HG02623 (cell line): ENCODE results near the gene BAIAP3.

Source experiments
- ATAC-seq: cut with Tn5 transposase; IDR thresholded peaks from one replicate; pipeline ENCODE4 v1.9.1; 2021; ENCODE audit warnings: moderate library complexity; ENCODE audit not compliant: unreplicated experiment

BAIAP3 gene

GRCh38 chr16:1332618-1333148 is 762 bp upstream of the BAIAP3 start:
- no peak for ATAC-seq

- no peak for ATAC-seq
Measured at GRCh38 chr16:1333854-1334700, 632 bp downstream of the BAIAP3 start.

DNA sequence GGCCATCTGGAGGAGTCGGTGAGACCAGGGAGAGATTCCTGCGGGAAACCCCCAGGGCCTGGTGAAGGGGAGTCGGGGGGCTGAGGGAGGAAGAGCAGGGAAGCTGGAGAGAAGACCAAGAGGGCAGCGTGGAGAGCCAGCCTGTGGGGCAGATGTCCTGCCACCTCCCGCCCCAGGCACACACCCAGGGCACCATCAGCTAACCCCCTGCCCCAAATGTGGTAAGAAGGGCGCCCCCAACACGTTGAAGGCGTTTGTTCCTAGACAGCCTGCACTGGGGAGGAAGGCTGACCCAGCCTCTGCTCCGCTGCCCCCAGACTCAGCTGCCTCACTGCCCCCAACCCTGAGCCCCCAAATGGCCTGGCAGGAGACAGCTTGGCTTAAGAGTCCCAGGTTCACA is 1.3 kb downstream of the BAIAP3 start:
- no peak for ATAC-seq

DNA sequence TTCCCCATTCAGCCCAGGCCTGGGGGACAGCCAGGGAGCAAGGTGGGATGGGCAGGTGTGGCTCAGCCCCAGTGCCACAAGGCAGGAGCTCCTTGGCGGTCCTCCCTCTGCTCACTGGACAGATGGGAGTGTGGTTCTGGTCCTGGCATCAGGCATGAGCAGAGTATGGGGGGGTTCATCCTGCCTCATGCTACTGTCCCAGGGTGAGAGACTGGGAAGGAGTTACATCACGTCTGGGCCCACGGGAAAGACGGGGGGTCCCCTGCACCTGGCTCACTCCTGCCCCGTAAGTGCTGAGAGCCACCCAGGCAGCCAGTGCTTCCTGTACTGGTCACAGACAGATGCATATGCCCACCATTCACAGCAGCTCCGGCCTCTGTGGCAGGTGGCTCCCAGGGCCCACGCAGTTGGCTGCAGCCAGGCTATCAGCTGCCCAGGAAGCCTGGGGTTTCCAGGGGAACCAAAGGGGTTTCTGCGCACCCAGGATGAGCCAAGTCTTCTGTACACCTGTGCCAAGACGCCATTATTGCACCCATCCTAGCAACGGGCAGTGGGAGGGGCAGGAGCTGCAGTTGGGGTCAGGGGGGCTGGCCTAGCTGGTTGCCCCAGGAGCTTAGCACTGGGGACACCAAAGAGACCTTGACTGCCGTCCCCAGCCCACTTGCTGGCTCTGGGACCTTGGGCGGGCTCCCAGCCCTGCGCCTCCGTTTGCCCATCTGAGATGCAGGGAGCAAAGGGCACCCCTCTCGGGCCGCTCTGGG is 1.9 kb downstream of the BAIAP3 start:
- ATAC-seq: no peak

- ATAC-seq: no peak
Measured at GRCh38 chr16:1335996-1336395, 2.6 kb downstream of the BAIAP3 start.

DNA sequence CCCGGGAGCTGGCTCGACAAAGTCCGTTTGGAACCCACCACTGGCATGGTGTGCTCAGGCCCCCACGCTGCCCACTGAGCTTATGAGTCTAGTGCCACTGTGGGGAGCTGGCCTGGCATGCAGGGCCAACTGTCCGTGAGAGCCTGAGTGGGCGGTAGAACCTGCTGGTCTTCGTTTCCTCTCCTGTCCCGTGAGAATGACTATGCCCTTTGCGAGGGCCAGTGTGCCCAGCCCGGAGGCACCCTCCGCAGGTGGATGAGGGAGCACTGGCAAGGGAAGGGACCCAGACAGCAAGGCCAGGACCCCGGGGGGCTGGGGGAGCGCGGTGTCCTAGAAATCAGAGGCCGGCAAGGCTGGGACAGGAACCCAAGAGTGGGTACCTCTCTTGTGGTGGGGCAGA is 3.2 kb downstream of the BAIAP3 start:
- no peak for ATAC-seq

- no peak for ATAC-seq
Measured at GRCh38 chr16:1337486-1337885, 4.0 kb downstream of the BAIAP3 start.

GRCh38 chr16:1338119-1338730 is 4.8 kb downstream of the BAIAP3 start:
- no peak for ATAC-seq

GRCh38 chr16:1338855-1339675 is 5.6 kb downstream of the BAIAP3 start:
- ATAC-seq: no peak

DNA sequence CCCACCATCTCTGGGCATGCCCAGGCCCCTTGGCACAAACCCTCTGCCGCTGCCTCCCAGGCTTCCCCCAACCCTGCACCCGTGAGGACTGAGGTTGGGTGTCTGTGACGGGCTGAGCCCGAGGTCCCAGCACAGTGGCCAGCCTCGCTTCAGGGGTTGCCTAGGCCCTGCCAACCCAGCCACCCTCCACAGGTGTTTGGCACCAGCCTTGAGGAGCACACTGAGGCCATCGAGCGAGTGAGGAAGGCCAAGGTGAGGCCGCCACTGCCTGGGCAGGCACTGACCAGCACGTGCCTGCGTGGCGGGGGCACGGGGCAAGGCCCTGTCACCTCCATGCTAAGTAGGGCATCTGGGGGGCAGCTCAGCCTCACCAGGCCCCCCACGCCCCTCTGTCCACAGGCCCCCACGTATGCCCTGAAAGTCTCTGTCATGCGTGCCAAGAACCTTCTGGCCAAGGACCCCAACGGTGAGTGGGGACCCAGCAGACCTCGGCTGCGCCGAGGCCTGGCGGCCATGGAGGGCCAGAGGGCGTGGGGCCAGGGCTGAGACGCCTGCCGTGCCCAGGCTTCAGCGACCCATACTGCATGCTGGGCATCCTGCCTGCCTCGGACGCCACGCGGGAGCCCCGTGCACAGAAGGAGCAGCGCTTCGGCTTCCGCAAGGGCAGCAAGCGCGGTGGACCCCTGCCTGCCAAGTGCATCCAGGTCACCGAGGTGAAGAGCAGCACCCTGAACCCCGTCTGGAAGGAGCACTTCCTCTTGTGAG is 7.5 kb downstream of the BAIAP3 start:
- ATAC-seq: no peak

DNA sequence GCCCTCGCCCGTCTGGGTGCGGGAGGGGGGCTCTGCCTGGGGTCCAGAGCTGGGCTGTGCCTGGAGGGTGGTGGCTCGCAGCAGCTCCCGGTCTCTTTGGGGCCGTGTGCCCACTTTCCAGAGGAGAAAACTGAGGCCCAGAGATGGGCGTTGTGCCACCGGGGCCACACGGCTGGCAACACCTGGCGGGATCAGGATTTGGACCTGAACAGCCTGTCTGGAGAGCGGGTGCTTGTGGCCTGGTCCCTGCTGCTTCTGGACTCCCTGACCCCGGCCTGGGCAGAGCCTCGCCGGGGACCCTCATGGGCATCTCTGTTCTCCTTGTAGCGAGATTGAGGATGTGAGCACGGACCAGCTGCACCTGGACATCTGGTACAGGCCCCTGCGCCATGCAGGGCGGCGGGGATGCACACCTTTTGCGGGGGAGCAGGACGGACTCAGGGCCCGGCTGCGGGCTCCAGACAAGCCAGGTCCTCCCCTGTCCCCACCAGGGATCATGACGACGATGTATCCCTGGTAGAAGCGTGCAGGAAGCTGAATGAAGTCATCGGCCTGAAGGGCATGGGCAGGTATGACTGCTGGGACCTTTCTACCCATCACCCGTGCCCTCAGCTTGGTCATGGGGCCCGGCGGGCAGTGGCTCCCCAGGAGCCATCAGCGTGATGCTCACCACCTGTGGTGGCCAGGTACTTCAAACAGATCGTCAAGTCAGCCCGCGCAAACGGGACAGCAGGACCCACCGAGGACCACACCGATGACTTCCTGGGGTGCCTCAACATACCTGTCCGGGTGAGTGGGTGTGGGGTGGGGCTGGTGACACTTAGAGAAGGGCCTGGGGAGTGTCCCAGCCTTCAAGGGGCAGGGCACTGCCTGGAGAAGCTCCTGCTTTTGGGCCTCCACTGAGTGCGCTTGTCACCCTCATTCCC is 8.3 kb downstream of the BAIAP3 start:
- no peak for ATAC-seq

GRCh38 chr16:1342526-1343427 is 9.3 kb downstream of the BAIAP3 start:
- peak; percentile 85 for ATAC-seq

GRCh38 chr16:1343428-1344242 is 10.2 kb downstream of the BAIAP3 start:
- ATAC-seq: no peak

DNA sequence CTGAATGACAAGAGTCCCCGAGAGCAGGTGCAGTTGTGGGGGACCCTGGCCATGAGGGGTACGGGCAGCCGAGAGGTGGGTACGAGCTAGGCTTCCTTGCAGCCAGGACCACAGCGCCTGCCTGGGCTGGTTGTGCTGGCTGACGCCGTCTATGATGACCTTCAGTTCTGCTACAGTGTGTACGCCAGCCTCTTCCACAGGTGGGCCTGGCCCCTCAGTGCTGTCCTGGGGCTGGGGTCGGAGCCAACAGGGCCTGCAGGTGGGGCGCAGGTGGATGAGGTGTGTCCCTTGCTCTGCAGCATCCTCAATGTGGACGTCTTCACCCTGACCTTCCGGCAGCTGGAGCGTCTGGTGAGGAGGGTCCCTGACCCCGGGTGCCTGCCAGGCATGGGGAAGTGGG is 11.1 kb downstream of the BAIAP3 start:
- no peak for ATAC-seq

GRCh38 chr16:1345087-1345486 is 11.6 kb downstream of the BAIAP3 start:
- ATAC-seq: no peak

DNA sequence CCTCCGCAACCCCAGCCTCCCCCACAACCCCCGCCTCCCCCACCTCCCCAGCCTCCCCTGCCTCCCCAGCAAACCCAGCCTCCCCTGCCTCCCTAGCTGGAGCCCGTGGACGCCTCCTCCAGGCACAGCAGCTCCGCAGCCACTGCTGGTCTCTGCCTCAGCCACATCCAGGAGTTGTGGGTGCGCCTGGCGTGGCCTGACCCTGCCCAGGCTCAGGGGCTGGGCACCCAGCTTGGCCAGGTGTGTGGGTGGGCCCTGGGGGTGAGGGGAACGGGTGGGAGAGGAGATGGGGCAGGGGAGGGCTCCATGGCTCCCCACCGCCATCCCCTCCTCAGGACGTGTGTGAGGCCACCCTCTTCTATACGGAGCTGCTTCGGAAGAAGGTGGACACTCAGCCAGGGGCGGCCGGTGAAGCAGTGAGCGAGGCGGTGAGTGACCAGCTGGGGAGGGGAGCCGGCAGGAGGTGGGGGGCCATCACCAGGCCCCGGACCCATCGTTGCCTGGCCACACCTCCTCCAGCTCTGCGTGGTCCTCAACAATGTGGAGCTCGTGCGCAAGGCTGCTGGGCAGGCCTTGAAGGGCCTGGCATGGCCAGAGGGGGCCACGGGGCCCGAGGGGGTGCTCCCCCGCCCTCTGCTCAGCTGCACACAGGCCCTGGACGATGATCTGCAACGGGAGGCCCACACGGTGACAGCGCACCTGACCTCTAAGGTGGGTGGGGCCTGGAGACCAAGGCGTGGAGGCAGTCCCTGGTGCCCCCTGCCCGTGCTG is 12.4 kb downstream of the BAIAP3 start:
- no peak for ATAC-seq
